K562 (cell line): ENCODE results near the gene RXRA. TPM values are rescaled to one million over a fixed set of nuclear protein-coding genes. Genes with fewer than 3 reads are reported as not detected.

Experiments
- ATAC-seq: fragments of 200-7000 bp; cut with Tn5 transposase; 3 replicates; pipeline ENCODE4 v1.9.1; 2020; ENCODE audit warnings: moderate library complexity
- BruUV-seq: library from RNA; stranded (reverse); fragments of 400-500 nt; replicated peaks from 2 replicates; lab custom pipeline; 2021; lab: Mats Ljungman, UMichigan
- CTCF ChIA-PET: fragments of 300-600 bp; formaldehyde crosslinking; extraction: SDS; loops from one replicate; lab custom pipeline; 2021; ENCODE audit warnings: low intra/inter-chr PET ratio; lab: Yijun Ruan, JAX
- POLR2A ChIA-PET: fragments of 300-600, 350-650 bp; sonication (Branson Sonifier 250); formaldehyde crosslinking; extraction: SDS; loops from one replicate; lab custom pipeline; 2021; ENCODE audit warnings: antibody characterized with exemption, inconsistent platforms; lab: Yijun Ruan, JAX
- DNase-seq, 4 experiments: peaks; one replicate each; pipeline versions ENCODE4 v3.0.0 to v3.0.0-alpha.2; 2011 to 2018; ENCODE audit warnings: low spot score in 3 of 4, mixed read lengths in 3 of 4; ENCODE audit errors: extremely low read depth in 1 of 4
- FAIRE-seq: peaks from 2 replicates; lab custom pipeline; 2011; peaks lifted over from hg19 to GRCh38; lab: Jason Lieb, UNC
- H2AFZ ChIP-seq: 2 replicates; pipeline ENCODE4 v1.6.0; 2011; ENCODE audit warnings: low read depth, low read length, control low read depth, inconsistent platforms
- H3K27ac ChIP-seq: fragments of 200-600 bp; 3 replicates; pipeline ENCODE4 v1.8.0; 2011; ENCODE audit warnings: low read depth, mild to moderate bottlenecking, control low read depth, inconsistent platforms, low read length, moderate library complexity, mixed read lengths; ENCODE audit errors: extremely low read depth
- H3K27me3 ChIP-seq, 2 experiments: fragments of 300-600 bp in 1 of 2; 2 replicates in 1 of 2; 3 replicates in 1 of 2; pipeline versions ENCODE4 v1.6.0 to v1.8.0; 2011; ENCODE audit warnings: inconsistent platforms in 2 of 2, low read length in 2 of 2, mild to moderate bottlenecking in 1 of 2, mixed read lengths in 1 of 2, moderate library complexity in 1 of 2; ENCODE audit not compliant: control insufficient read depth in 2 of 2, insufficient read depth in 2 of 2
- H3K36me3 ChIP-seq: fragments of 300-600 bp; 3 replicates; pipeline ENCODE4 v1.8.0; 2011; ENCODE audit warnings: mild to moderate bottlenecking, low read length, inconsistent platforms; ENCODE audit not compliant: control insufficient read depth, insufficient read depth
- H3K4me1 ChIP-seq, 2 experiments: fragments of 200-600 bp in 1 of 2; replicated peaks in 1 of 2; 2 replicates in 1 of 2; 3 replicates in 1 of 2; pipeline versions ENCODE4 v1.5.1 to v1.8.0; 2011; ENCODE audit warnings: inconsistent platforms in 2 of 2, low read length in 2 of 2, mild to moderate bottlenecking in 1 of 2, mixed read lengths in 1 of 2, moderate library complexity in 1 of 2; ENCODE audit not compliant: control insufficient read depth in 2 of 2, insufficient read depth in 2 of 2
- H3K4me2 ChIP-seq: 2 replicates; pipeline ENCODE4 v1.6.1; 2011; ENCODE audit warnings: low read length, control low read depth, inconsistent platforms, mixed read lengths; ENCODE audit not compliant: insufficient read depth
- H3K4me3 ChIP-seq: fragments of 200-600 bp; sonication (generic), shearing (Covaris generic); 2 replicates; pipeline ENCODE4 v1.5.1; 2016; ENCODE audit warnings: control low read depth, inconsistent platforms
- H3K79me2 ChIP-seq: fragments of 200-600 bp; 3 replicates; pipeline ENCODE4 v1.8.0; 2011; ENCODE audit warnings: low read length, inconsistent platforms; ENCODE audit not compliant: control insufficient read depth, insufficient read depth
- H3K9ac ChIP-seq, 2 experiments: 2 replicates each; pipeline versions ENCODE4 v1.6.0 to v1.6.1; 2011; ENCODE audit warnings: low read depth in 2 of 2, low read length in 2 of 2, control low read depth in 1 of 2, inconsistent platforms in 1 of 2, mild to moderate bottlenecking in 1 of 2, mixed read lengths in 1 of 2; ENCODE audit not compliant: insufficient read depth in 1 of 2
- H3K9me1 ChIP-seq: one replicate; pipeline ENCODE4 v1.6.0; 2011; ENCODE audit warnings: inconsistent platforms, mild to moderate bottlenecking, low read length, moderate library complexity; ENCODE audit not compliant: control insufficient read depth, insufficient read depth
- H3K9me3 ChIP-seq: replicated peaks from 2 replicates; pipeline ENCODE4 v1.5.1; 2011; ENCODE audit warnings: low read depth, low read length, inconsistent platforms; ENCODE audit not compliant: control insufficient read depth, insufficient read depth
- H4K20me1 ChIP-seq: replicated peaks from 2 replicates; pipeline ENCODE4 v1.6.1; 2011; ENCODE audit warnings: low read length, inconsistent platforms, mixed read lengths; ENCODE audit not compliant: control insufficient read depth, insufficient read depth
- C11orf30 ChIP-seq: fragments of 450-650 bp; IDR thresholded peaks from 2 replicates; pipeline ENCODE4 v1.6.1; 2016; ENCODE audit warnings: low read depth, mild to moderate bottlenecking
- CBFA2T3 ChIP-seq: fragments of 450-650 bp; IDR thresholded peaks from 2 replicates; pipeline ENCODE4 v1.6.1; 2017
- CBX1 ChIP-seq: sonication (generic); IDR thresholded peaks from 2 replicates; pipeline ENCODE4 v1.6.1; 2016; ENCODE audit warnings: antibody characterized with exemption, low read depth, mild to moderate bottlenecking
- EP400 ChIP-seq: fragments of 450-650 bp; IDR thresholded peaks from 2 replicates; pipeline ENCODE4 v1.6.1; 2017; ENCODE audit warnings: antibody characterized with exemption, mild to moderate bottlenecking, moderate library complexity
- GATAD2B ChIP-seq: fragments of 450-650 bp; IDR thresholded peaks from 2 replicates; pipeline ENCODE4 v1.6.1; 2017; ENCODE audit warnings: mild to moderate bottlenecking, borderline replicate concordance
- HLTF ChIP-seq: fragments of 450-650 bp; IDR thresholded peaks from 2 replicates; pipeline ENCODE4 v1.6.1; 2016
- KDM1A ChIP-seq, 2 experiments: fragments of 450-650 bp; IDR thresholded peaks; 2 replicates each; pipeline ENCODE4 v1.6.1; 2016; ENCODE audit warnings: mild to moderate bottlenecking in 2 of 2
- NR2F6 ChIP-seq: fragments of 450-650 bp; formaldehyde crosslinking; IDR thresholded peaks from 2 replicates; pipeline ENCODE4 v1.4.0; 2020; ENCODE audit warnings: mild to moderate bottlenecking
- PHF8 ChIP-seq: fragments of 200-600 bp; sonication (generic); IDR thresholded peaks from 2 replicates; pipeline ENCODE4 v1.6.1; 2012; ENCODE audit warnings: mixed run types, mild to moderate bottlenecking, inconsistent platforms, low read length, moderate library complexity, borderline replicate concordance
- PTTG1 ChIP-seq: fragments of 450-650 bp; IDR thresholded peaks from 2 replicates; pipeline ENCODE4 v1.6.1; 2016; ENCODE audit warnings: low read depth, mild to moderate bottlenecking, missing genetic modification characterization, missing compliant biosample characterization
- SREBF1 ChIP-seq: fragments of 150-350 bp; IDR thresholded peaks from 2 replicates; pipeline ENCODE4 v1.6.1; 2014; ENCODE audit warnings: antibody characterized with exemption, low read depth, low read length, borderline replicate concordance
- SREBF2 ChIP-seq: sonication (generic); formaldehyde crosslinking; IDR thresholded peaks from 2 replicates; pipeline ENCODE4 v1.4.0; 2020; ENCODE audit warnings: mild to moderate bottlenecking, missing genetic modification reagents
- TEAD1 ChIP-seq, 2 experiments: fragments of 450-650 bp in 1 of 2; sonication (generic) in 1 of 2; formaldehyde crosslinking; IDR thresholded peaks; 2 replicates each; pipeline versions ENCODE4 v1.4.0 to v1.8.0; 2020 to 2022; ENCODE audit warnings: mild to moderate bottlenecking in 2 of 2, missing genetic modification reagents in 1 of 2
- THRAP3 ChIP-seq: fragments of 450-650 bp; IDR thresholded peaks from 2 replicates; pipeline ENCODE4 v1.6.1; 2016; ENCODE audit warnings: mild to moderate bottlenecking, inconsistent platforms, borderline replicate concordance
- WGBS: fragments of 100-300 bp; shearing (Covaris generic); methylation state at CpG from one replicate; pipeline ENCODE4 v1.1.6; 2016; ENCODE audit warnings: low coverage, mixed read lengths; ENCODE audit not compliant: insufficient coverage; ENCODE audit errors: missing lambda C conversion rate; 5-methylcytosine and 5-hydroxymethylcytosine counted together
- in situ Hi-C: fragments of 300-500 bp; cut with MboI; formaldehyde crosslinking; loops from 4 replicates; pipeline ENCODE4 v1.15.0; 2018; ENCODE audit warnings: inconsistent platforms, mixed read lengths
- intact Hi-C: fragments of 100-400 bp; cut with micrococcal nuclease; formaldehyde crosslinking; loops from 2 replicates; pipeline ENCODE4 v1.14.2; 2022
- polyA plus RNA-seq, 8 experiments: library from polyadenylated mRNA; depleted of rRNA in 4 of 8; stranded (reverse) in 5 of 8; unstranded in 3 of 8; fragments of >200 nt; fragmentation: Nextera tagmentation in 2 of 8; fragmentation: Illumina TruSeq in 1 of 8; extraction: Ambion mirVana in 2 of 8; extraction: Trizol in 1 of 8; gene quantifications; 2 replicates each; pipeline versions ENCODE4 v1.2.1 to v1.2.3, GENCODE V29; 2011 to 2014; ENCODE audit warnings: inconsistent platforms in 1 of 8, missing spikeins in 1 of 8
- total RNA-seq, 7 experiments: library from RNA; depleted of rRNA in 6 of 7; stranded (reverse); fragments of >200 nt in 6 of 7; fragmentation: Illumina TruSeq in 2 of 7; extraction: Trizol in 2 of 7; gene quantifications; 2 replicates each; pipeline versions ENCODE4 v1.2.1 to v1.2.3, GENCODE V29; 2011 to 2021; ENCODE audit warnings: low replicate concordance in 1 of 7
- TF ChIP-seq, protein P1 (sequence below): fragments of 250-450 bp; sonication (Bioruptor Pico); IDR thresholded peaks from 2 replicates; pipeline ENCODE4 v1.8.0; 2022; ENCODE audit warnings: moderate library complexity, mild to moderate bottlenecking, inconsistent platforms

RXRA gene
- total and polyA plus RNA-seq, 9 of the 15 experiments (the other 6 are each of a cell fraction or from before 2014, with no cell fraction given), result 0.35 to 23.6 (median 4.6) TPM

DNA sequence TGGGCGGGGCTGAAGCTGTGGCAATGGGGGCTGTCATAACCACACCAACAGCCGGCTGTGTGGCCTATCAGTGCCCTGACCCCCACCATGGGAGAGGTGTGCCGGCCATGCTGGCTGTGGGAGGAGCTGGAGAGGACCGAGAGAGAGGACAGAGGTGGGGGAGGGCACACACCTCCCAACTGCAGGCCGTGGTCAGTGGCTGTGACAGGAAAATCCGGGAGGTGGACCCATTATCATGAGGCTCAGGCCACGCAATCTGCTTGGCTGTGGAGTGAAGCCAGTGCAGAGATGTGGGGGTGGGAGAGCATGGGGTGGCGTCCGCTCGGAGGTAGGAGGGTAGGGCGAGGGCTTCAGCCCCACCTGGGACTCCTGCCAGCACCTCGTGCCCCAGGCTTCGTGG is 136.1 kb downstream of the RXRA start:
- no peaks in the 10 kb centered on the region for H3K36me3 ChIP-seq
- no peaks in the 10 kb centered on the region for H3K9me1 ChIP-seq
- no peak for DNase-seq
- 0% methylated on average over 13 of the region's 13 CpGs for WGBS
- H3K9ac ChIP-seq, result no peak overlapping the region
- ATAC-seq, result no peak
- no peak overlapping the region for H2AFZ ChIP-seq
- H3K4me1 ChIP-seq, result peaks cover 0 to 19% of the 10 kb centered on the region in 2 experiments; a peak in 3 of 5 replicates
- no peak overlapping the region for H3K27ac ChIP-seq
- intact Hi-C loops (no loop called here), in situ Hi-C loops (no loop called here)
- H3K4me3 ChIP-seq, result no peak overlapping the region
- peaks cover 4% of the 10 kb centered on the region; the same call in 1 of the 2 replicates for H4K20me1 ChIP-seq
- H3K27me3 ChIP-seq, result peaks cover 0 to 16% of the 10 kb centered on the region in 2 experiments; a peak in 3 of 5 replicates
- TF ChIP-seq SREBF1 (no peak), CBX1 (no peak), THRAP3 (no peak), PHF8 (no peak), CBFA2T3 (no peak), SREBF2 (CRISPR knock-in tag) (no peak), GATAD2B (no peak), HLTF (no peak), TEAD1 (CRISPR knock-in tag; IDR thresholded peaks at IDR 0.05) (no peak), KDM1A (IDR thresholded peaks at IDR 0.05) (no peak), EP400 (no peak), PTTG1 (tag) (no peak), NR2F6 (no peak), C11orf30 (no peak)
- TF ChIP-seq, protein P1, sequence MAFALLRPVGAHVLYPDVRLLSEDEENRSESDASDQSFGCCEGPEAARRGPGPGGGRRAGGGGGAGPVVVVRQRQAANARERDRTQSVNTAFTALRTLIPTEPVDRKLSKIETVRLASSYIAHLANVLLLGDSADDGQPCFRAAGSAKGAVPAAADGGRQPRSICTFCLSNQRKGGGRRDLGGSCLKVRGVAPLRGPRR (CRISPR knock-in tag), result no peak
- TF ChIP-seq, all 486 proteins: peak for 0
- Histone ChIP-seq H3K79me2 (no peaks in the 10 kb centered on the region), H3K9me3 (0 out of 2 replicates have a peak, but pooled peaks cover 2% of the 10 kb centered on the region), H3K4me2 (no peak overlapping the region)
- ChIA-PET POLR2A (interaction anchor here (0.6 to 1.1 kb wide), 3 partner anchors 9 to 501 kb away, joined by 3 to 6 read pairs (median 4); no protein-coding TSS in a partner anchor), CTCF (no interaction called here)
- FAIRE-seq, result no peak
- no TSS peak for BruUV-seq
